HepG2 (cell line): ENCODE measurements around the gene MPV17L. TPM values are rescaled to one million over a fixed set of nuclear protein-coding genes. Genes with fewer than 3 reads are reported as not detected.
"Not testable (repeated sequence)": the region's sequence is repeated elsewhere in the genome, so short reads cannot be mapped to it uniquely, and the experiment has no call there.

ENCODE experiments used
- ATF7 ChIP-seq, 2 experiments: fragments of 450-650 bp in 1 of 2; sonication (generic) in 1 of 2; formaldehyde crosslinking in 1 of 2; IDR thresholded peaks; 2 replicates each; pipeline versions ENCODE4 v1.4.0 to v1.6.1; 2016 to 2020; ENCODE audit warnings: antibody characterized with exemption in 1 of 2, mild to moderate bottlenecking in 1 of 2, missing genetic modification reagents in 1 of 2
- MYC ChIP-seq: sonication (generic); formaldehyde crosslinking; IDR thresholded peaks from 2 replicates; pipeline ENCODE4 v1.9.0; 2021; ENCODE audit warnings: missing genetic modification reagents, borderline replicate concordance
- NFYB ChIP-seq: sonication (generic); formaldehyde crosslinking; IDR thresholded peaks from 2 replicates; pipeline ENCODE4 v1.4.0; 2020; ENCODE audit warnings: missing genetic modification reagents
- SIN3A ChIP-seq: IDR thresholded peaks from 2 replicates; pipeline ENCODE4 v1.6.1; 2011; ENCODE audit warnings: low read depth, mild to moderate bottlenecking, control low read depth, low read length, borderline replicate concordance
- SNAPC2 ChIP-seq: sonication (generic); formaldehyde crosslinking; IDR thresholded peaks from 2 replicates; pipeline ENCODE4 v1.8.1; 2022; ENCODE audit warnings: mild to moderate bottlenecking, missing genetic modification reagents
- ZNF121 ChIP-seq: sonication (generic); formaldehyde crosslinking; IDR thresholded peaks from 2 replicates; pipeline ENCODE4 v1.5.0; 2020; ENCODE audit warnings: mild to moderate bottlenecking, missing genetic modification reagents
- ZNF34 ChIP-seq: sonication (generic); formaldehyde crosslinking; IDR thresholded peaks from 2 replicates; pipeline ENCODE4 v1.4.0; 2020; ENCODE audit warnings: mild to moderate bottlenecking, missing genetic modification reagents, borderline replicate concordance
- ZNF556 ChIP-seq: sonication (generic); formaldehyde crosslinking; IDR thresholded peaks from 2 replicates; pipeline ENCODE4 v1.4.0; 2020; ENCODE audit warnings: mild to moderate bottlenecking, missing genetic modification reagents, borderline replicate concordance
- ZNF564 ChIP-seq: sonication (generic); formaldehyde crosslinking; IDR thresholded peaks from 2 replicates; pipeline ENCODE4 v1.8.1; 2023; ENCODE audit warnings: mild to moderate bottlenecking, missing genetic modification reagents
- ZNF607 ChIP-seq: sonication (generic); formaldehyde crosslinking; IDR thresholded peaks from 2 replicates; pipeline ENCODE4 v1.5.1; 2020; ENCODE audit warnings: missing genetic modification reagents, mild to moderate bottlenecking, borderline replicate concordance
- ZNF784 ChIP-seq: sonication (generic); formaldehyde crosslinking; IDR thresholded peaks from 2 replicates; pipeline ENCODE4 v1.5.1; 2020; ENCODE audit warnings: missing genetic modification reagents, mild to moderate bottlenecking, borderline replicate concordance
- ZXDC ChIP-seq: sonication (generic); formaldehyde crosslinking; IDR thresholded peaks from 2 replicates; pipeline ENCODE4 v1.5.0; 2020; ENCODE audit warnings: mild to moderate bottlenecking, missing genetic modification reagents
- ZZZ3 ChIP-seq: sonication (generic); formaldehyde crosslinking; IDR thresholded peaks from 2 replicates; pipeline ENCODE4 v1.4.0; 2020; ENCODE audit warnings: missing genetic modification reagents, mild to moderate bottlenecking, borderline replicate concordance
- polyA plus RNA-seq, 8 experiments: library from polyadenylated mRNA; depleted of rRNA in 3 of 8; stranded (reverse) in 7 of 8; unstranded in 1 of 8; fragments of >200 nt; fragmentation: Illumina TruSeq in 4 of 8; extraction: Trizol in 4 of 8; gene quantifications; 2 replicates each; pipeline versions ENCODE4 v1.2.1 to v1.2.3, GENCODE V29; 2011 to 2016; ENCODE audit warnings: low read depth in 4 of 8, missing spikeins in 1 of 8, mixed read lengths in 1 of 8; ENCODE audit not compliant: insufficient read depth in 1 of 8
- total RNA-seq, 5 experiments: library from RNA; depleted of rRNA; stranded (reverse); fragments of >200 nt; fragmentation: Illumina TruSeq; extraction: Trizol; gene quantifications; 2 replicates each; pipeline ENCODE4 v1.2.3, GENCODE V29; 2016; ENCODE audit warnings: low read depth in 1 of 5
- TF ChIP-seq, protein P1 (sequence below): sonication (generic); formaldehyde crosslinking; IDR thresholded peaks from 2 replicates; pipeline ENCODE4 v1.5.0; 2020; ENCODE audit warnings: missing genetic modification reagents, mild to moderate bottlenecking, borderline replicate concordance
- TF ChIP-seq, protein P2 (sequence below): sonication (generic); formaldehyde crosslinking; IDR thresholded peaks from 2 replicates; pipeline ENCODE4 v1.4.0; 2020; ENCODE audit warnings: missing genetic modification reagents, borderline replicate concordance
- TF ChIP-seq, protein P3 (sequence below): IDR thresholded peaks from 2 replicates; pipeline ENCODE4 v1.6.1; 2016; ENCODE audit warnings: low read depth, control low read depth
- TF ChIP-seq, protein P4 (sequence below): sonication (generic); formaldehyde crosslinking; IDR thresholded peaks from 2 replicates; pipeline ENCODE4 v1.4.0; 2020; ENCODE audit warnings: missing genetic modification reagents, mild to moderate bottlenecking, borderline replicate concordance

The MPV17L gene
- total and polyA plus RNA-seq, 2 of the 13 experiments (the other 11 are each of a cell fraction or from before 2014, with no cell fraction given): 34.7 to 63.8 TPM

GRCh38 chr16:15395631-15396508 is at the start of gene MPV17L (continued):
- TF ChIP-seq ZZZ3 (CRISPR knock-in tag) (peak; percentile 79; the same call in 1 of the 2 replicates), ZNF784 (peak; percentile 91; the same call in 1 of the 2 replicates), ATF7 (CRISPR knock-in tag; IDR thresholded peaks at IDR 0.05) (peak; percentile 79; the same call in 1 of the 2 replicates), ZNF564 (peak; percentile 14; the same call in 1 of the 2 replicates), SIN3A (peak; percentile 43; the same call in 1 of the 2 replicates), ZXDC (CRISPR knock-in tag) (peak; percentile 86; the same call in 1 of the 2 replicates), ZNF607 (CRISPR knock-in tag) (peak; percentile 70), ZNF121 (CRISPR knock-in tag) (peak; percentile 54; the same call in 1 of the 2 replicates), ZNF556 (CRISPR knock-in tag) (peak; percentile 64; the same call in 1 of the 2 replicates), SNAPC2 (CRISPR knock-in tag) (peak; percentile 71), MYC (peak; percentile 77), NFYB (CRISPR knock-in tag) (peak; percentile 81), ZNF34 (CRISPR knock-in tag) (0 out of 2 replicates have a peak, but pooled peaks have one; percentile 51)
- TF ChIP-seq, protein P1, sequence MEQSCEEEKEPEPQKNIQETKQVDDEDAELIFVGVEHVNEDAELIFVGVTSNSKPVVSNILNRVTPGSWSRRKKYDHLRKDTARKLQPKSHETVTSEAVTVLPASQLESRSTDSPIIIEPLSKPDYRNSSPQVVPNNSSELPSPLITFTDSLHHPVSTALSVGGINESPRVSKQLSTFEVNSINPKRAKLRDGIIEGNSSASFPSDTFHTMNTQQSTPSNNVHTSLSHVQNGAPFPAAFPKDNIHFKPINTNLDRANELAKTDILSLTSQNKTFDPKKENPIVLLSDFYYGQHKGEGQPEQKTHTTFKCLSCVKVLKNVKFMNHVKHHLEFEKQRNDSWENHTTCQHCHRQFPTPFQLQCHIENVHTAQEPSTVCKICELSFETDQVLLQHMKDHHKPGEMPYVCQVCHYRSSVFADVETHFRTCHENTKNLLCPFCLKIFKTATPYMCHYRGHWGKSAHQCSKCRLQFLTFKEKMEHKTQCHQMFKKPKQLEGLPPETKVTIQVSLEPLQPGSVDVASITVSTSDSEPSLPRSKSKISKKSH (CRISPR knock-in tag): peak; percentile 21
- not testable (repeated sequence) for TF ChIP-seq ATF7 (IDR thresholded peaks at IDR 0.05)
- TF ChIP-seq, protein P2, sequence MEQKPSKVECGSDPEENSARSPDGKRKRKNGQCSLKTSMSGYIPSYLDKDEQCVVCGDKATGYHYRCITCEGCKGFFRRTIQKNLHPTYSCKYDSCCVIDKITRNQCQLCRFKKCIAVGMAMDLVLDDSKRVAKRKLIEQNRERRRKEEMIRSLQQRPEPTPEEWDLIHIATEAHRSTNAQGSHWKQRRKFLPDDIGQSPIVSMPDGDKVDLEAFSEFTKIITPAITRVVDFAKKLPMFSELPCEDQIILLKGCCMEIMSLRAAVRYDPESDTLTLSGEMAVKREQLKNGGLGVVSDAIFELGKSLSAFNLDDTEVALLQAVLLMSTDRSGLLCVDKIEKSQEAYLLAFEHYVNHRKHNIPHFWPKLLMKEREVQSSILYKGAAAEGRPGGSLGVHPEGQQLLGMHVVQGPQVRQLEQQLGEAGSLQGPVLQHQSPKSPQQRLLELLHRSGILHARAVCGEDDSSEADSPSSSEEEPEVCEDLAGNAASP (CRISPR knock-in tag): 0 out of 2 replicates have a peak, but pooled peaks have one; percentile 2
- TF ChIP-seq, protein P3, sequence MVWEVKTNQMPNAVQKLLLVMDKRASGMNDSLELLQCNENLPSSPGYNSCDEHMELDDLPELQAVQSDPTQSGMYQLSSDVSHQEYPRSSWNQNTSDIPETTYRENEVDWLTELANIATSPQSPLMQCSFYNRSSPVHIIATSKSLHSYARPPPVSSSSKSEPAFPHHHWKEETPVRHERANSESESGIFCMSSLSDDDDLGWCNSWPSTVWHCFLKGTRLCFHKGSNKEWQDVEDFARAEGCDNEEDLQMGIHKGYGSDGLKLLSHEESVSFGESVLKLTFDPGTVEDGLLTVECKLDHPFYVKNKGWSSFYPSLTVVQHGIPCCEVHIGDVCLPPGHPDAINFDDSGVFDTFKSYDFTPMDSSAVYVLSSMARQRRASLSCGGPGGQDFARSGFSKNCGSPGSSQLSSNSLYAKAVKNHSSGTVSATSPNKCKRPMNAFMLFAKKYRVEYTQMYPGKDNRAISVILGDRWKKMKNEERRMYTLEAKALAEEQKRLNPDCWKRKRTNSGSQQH (CRISPR knock-in tag): peak; percentile 63
- TF ChIP-seq, protein P4, sequence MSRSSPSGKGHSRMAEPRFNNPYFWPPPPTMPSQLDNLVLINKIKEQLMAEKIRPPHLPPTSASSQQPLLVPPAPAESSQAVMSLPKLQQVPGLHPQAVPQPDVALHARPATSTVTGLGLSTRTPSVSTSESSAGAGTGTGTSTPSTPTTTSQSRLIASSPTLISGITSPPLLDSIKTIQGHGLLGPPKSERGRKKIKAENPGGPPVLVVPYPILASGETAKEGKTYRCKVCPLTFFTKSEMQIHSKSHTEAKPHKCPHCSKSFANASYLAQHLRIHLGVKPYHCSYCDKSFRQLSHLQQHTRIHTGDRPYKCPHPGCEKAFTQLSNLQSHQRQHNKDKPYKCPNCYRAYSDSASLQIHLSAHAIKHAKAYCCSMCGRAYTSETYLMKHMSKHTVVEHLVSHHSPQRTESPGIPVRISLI: peak; percentile 78; the same call in 1 of the 2 replicates
